SJCRH30 (cell line): ENCODE data around the gene SEPTIN14. TPM values are rescaled to one million over a fixed set of nuclear protein-coding genes. Genes with fewer than 3 reads are reported as not detected.
"Not testable (repeated sequence)": the region's sequence is repeated elsewhere in the genome, so short reads cannot be mapped to it uniquely, and the experiment has no call there.

Experiments used
- DNase-seq, 2 experiments: peaks; one replicate each; pipeline ENCODE4 v3.0.0-alpha.2; 2015 to 2020
- H3K27ac ChIP-seq: fragments of 250-450 bp; sonication (Bioruptor Pico); 2 replicates; pipeline ENCODE4 v1.5.1; 2020; ENCODE audit warnings: mild to moderate bottlenecking, moderate library complexity
- H3K27me3 ChIP-seq: fragments of 250-450 bp; sonication (Bioruptor Pico); 2 replicates; pipeline ENCODE4 v1.5.1; 2020; ENCODE audit warnings: mild to moderate bottlenecking, moderate library complexity
- H3K36me3 ChIP-seq: fragments of 250-450 bp; sonication (Bioruptor Pico); 2 replicates; pipeline ENCODE4 v1.5.1; 2020; ENCODE audit warnings: mild to moderate bottlenecking, moderate library complexity
- H3K4me1 ChIP-seq: fragments of 250-450 bp; sonication (Bioruptor Pico); 2 replicates; pipeline ENCODE4 v1.5.1; 2020; ENCODE audit warnings: mild to moderate bottlenecking, moderate library complexity
- H3K4me3 ChIP-seq: fragments of 250-450 bp; sonication (Bioruptor Pico); 2 replicates; pipeline ENCODE4 v1.5.1; 2020; ENCODE audit warnings: mild to moderate bottlenecking, moderate library complexity
- H3K9me3 ChIP-seq: fragments of 250-450 bp; sonication (Bioruptor Pico); replicated peaks from 2 replicates; pipeline ENCODE4 v1.5.1; 2020; ENCODE audit warnings: mild to moderate bottlenecking, moderate library complexity
- total RNA-seq: library from RNA; depleted of rRNA; stranded (reverse); fragments of >200 nt; shearing (Covaris generic); gene quantifications from 2 replicates; pipeline ENCODE4 v1.2.3, GENCODE V29; 2014; rRNA removed

The SEPTIN14 gene
- total RNA-seq, 1 experiment from 2014 or later: not detected

GRCh38 chr7:55744706-55745105 is 117.8 kb downstream of the SEPTIN14 start:
- H3K4me1 ChIP-seq, DNase-seq, H3K4me3 ChIP-seq, H3K27me3 ChIP-seq, H3K27ac ChIP-seq, H3K36me3 ChIP-seq, H3K9me3 ChIP-seq: not testable (repeated sequence)

Other genes starting within 250 kb of the SEPTIN14 start
- 9.0 and 10.1 TPM in 2 replicates for gene ZNF713, start 24.7 kb upstream of the SEPTIN14 start, total RNA-seq
- gene MRPS17, start 89.1 kb upstream of the SEPTIN14 start, total RNA-seq: 40.3 TPM in 2 replicates
- gene NIPSNAP2, start 101.8 kb upstream of the SEPTIN14 start, total RNA-seq: 59.1 and 63.7 TPM in 2 replicates
- gene PSPH, start 188.7 kb upstream of the SEPTIN14 start, total RNA-seq: 39.6 and 53.2 TPM in 2 replicates
- 484 and 522 TPM in 2 replicates for gene CCT6A, start 189.0 kb upstream of the SEPTIN14 start, total RNA-seq
- gene SUMF2, start 201.5 kb upstream of the SEPTIN14 start, total RNA-seq: 73.9 and 78.9 TPM in 2 replicates
- gene PHKG1, start 230.2 kb upstream of the SEPTIN14 start, total RNA-seq: 1.1 and 1.4 TPM in 2 replicates
- gene CHCHD2, start 243.7 kb upstream of the SEPTIN14 start, total RNA-seq: 603 and 727 TPM in 2 replicates